ENCODE data around the gene SLC10A3.

- TF ChIP-seq CTCF (IDR thresholded peaks at IDR 0.05) (no peak), EP300 (IDR thresholded peaks at IDR 0.05) (no peak)
Observed at GRCh38 chrX:154446430-154446829, 44.0 kb downstream of the SLC10A3 start.

All from upper lobe of left lung (tissue), 4 donors.